Measurements from ENCODE around the gene WFIKKN1. TPM values are rescaled to one million over a fixed set of nuclear protein-coding genes. Genes with fewer than 3 reads are reported as not detected.

WFIKKN1 gene
- total and polyA plus RNA-seq, 2 of the 4 experiments (the other 2 are of a cell fraction) = 0.10 TPM; not detected in 1

DNA sequence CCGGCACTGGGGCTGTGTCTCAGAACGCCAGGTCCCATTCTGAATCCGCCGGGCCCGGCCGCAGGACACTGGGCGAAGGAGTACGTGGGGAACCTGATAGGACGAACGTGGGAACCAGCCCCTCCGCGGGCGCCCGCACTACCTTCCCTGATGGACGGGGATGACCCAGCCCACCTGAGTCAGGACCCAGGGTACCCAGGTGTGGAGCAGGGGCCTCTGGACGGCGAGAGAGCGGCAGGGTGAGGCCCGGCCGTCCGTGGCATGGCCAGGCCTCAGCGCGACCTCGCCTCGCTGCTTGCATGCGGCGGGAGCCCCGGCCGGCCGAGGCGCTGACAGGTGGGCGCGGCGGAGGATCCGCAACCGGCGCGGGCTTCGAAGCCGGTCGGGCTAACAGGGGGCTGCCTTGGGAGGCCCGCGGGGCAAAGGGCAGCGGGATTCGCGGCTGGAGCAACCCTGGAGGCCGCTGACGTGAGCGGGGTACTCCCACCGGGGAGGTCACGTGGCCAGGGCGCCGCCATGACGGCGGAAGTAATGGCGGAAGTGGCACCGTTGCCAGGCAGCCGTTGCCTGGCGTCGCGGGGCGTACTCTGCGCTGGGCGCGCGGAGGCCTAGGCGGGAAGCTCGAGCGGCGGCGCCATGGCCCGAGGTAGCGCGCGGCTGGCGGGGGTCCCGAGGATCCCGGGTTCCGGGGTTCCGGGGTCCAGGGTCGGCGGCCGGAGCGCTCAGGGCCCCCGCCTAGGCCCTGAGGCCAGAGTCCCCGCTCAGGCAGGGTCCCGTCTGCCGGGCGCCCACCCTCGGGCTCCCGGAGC is 18.2 kb downstream of the WFIKKN1 start, which contains the start of gene WDR90:
WDR90 (plus strand) TSS at position 585 of the 809 bp plus-strand sequence; CDS start at position 637, 52 bp downstream.
- in situ Hi-C loops (cut with MboI; ENCODE audit: low sequenced_read_pairs) = loop anchor here (10.0 kb wide), 1 partner anchor 254 kb away; the partner anchor contains the start of gene NME4
- WGBS, 2 experiments (ENCODE audit: extremely low coverage in 2 of 2, insufficient read length in 1 of 2) = 1% methylated on average over 57 of the region's 91 CpGs; no CpG with 5 or more reads in 1 of the 2 experiments
- POLR2A ChIA-PET (ENCODE audit: unreplicated experiment) = no interaction called here
- TF ChIP-seq MAZ (IDR thresholded peaks at IDR 0.05; ENCODE audit: borderline replicate concordance, low read depth, low read length) = peak; percentile 29; the same call in 1 of the 2 replicates
- TF ChIP-seq MAFK (IDR thresholded peaks at IDR 0.05; ENCODE audit: low read depth, low read length) = no peak
- TF ChIP-seq CTCF (conservative IDR thresholded peaks at IDR 0.05; ENCODE audit: low read depth, low read length) = no peak
- TF ChIP-seq, protein P1, sequence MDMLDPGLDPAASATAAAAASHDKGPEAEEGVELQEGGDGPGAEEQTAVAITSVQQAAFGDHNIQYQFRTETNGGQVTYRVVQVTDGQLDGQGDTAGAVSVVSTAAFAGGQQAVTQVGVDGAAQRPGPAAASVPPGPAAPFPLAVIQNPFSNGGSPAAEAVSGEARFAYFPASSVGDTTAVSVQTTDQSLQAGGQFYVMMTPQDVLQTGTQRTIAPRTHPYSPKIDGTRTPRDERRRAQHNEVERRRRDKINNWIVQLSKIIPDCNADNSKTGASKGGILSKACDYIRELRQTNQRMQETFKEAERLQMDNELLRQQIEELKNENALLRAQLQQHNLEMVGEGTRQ (IDR thresholded peaks at IDR 0.05; ENCODE audit: low read depth, low read length) = peak; percentile 97
- TF ChIP-seq RCOR1 (IDR thresholded peaks at IDR 0.05; ENCODE audit: insufficient replicate concordance, low read length) = no peak
- TF ChIP-seq, protein P2, sequence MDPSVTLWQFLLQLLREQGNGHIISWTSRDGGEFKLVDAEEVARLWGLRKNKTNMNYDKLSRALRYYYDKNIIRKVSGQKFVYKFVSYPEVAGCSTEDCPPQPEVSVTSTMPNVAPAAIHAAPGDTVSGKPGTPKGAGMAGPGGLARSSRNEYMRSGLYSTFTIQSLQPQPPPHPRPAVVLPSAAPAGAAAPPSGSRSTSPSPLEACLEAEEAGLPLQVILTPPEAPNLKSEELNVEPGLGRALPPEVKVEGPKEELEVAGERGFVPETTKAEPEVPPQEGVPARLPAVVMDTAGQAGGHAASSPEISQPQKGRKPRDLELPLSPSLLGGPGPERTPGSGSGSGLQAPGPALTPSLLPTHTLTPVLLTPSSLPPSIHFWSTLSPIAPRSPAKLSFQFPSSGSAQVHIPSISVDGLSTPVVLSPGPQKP (IDR thresholded peaks at IDR 0.05; ENCODE audit: borderline replicate concordance, low read depth, low read length) = 0 out of 2 replicates have a peak, but pooled peaks have one; percentile 15
- TF ChIP-seq NFE2L2 (IDR thresholded peaks at IDR 0.05; ENCODE audit: low read depth, low read length) = no peak
- TF ChIP-seq CHD1 (IDR thresholded peaks at IDR 0.05; ENCODE audit: low read depth, low read length) = no peak
- peak; percentile 52 for TF ChIP-seq POLR2A (IDR thresholded peaks at IDR 0.05; ENCODE audit: low read depth, low read length)
- 0 out of 2 replicates have a peak, but pooled peaks have one; percentile 3 for TF ChIP-seq CEBPB (IDR thresholded peaks at IDR 0.05; ENCODE audit: low read depth, low read length)
- no peak for TF ChIP-seq RAD21 (IDR thresholded peaks at IDR 0.05; ENCODE audit: low read length)
- TF ChIP-seq RFX5 (IDR thresholded peaks at IDR 0.05; ENCODE audit: low read depth, low read length) = no peak
- TF ChIP-seq MXI1 (IDR thresholded peaks at IDR 0.05; ENCODE audit: borderline replicate concordance, low read depth, low read length) = peak; percentile 97
- TF ChIP-seq BHLHE40 (IDR thresholded peaks at IDR 0.05; ENCODE audit: low read depth, low read length) = peak; percentile 41; the same call in 1 of the 2 replicates

More for the DNA sequence above, 18.2 kb downstream of the WFIKKN1 start, which contains the start of gene WDR90:
- Histone ChIP-seq H3K4ac (ENCODE audit: low read depth, low read length) (peak within 1 kb of the TSS; percentile 85), H4K91ac (ENCODE audit: insufficient read depth, low read depth, low read length) (peak within 1 kb of the TSS; percentile 68; the same call in 1 of the 2 replicates), H3K9me1 (ENCODE audit: insufficient read depth, low read length) (peaks cover 15% of the 10 kb centered on the region), H2BK15ac (ENCODE audit: low read depth, low read length) (no peak within 1 kb of the TSS), H3K18ac (ENCODE audit: low read depth, low read length) (no peak within 1 kb of the TSS), H2AK9ac (replicated peaks; ENCODE audit: low read depth, low read length, poor library complexity) (peak within 1 kb of the TSS; percentile 98), H3K9ac (ENCODE audit: low read depth, low read length) (peak within 1 kb of the TSS; percentile 79), H4K5ac (ENCODE audit: low read depth, low read length) (peak within 1 kb of the TSS; percentile 85), H2AFZ (replicated peaks; ENCODE audit: low read length, poor library complexity) (peak within 1 kb of the TSS; percentile 96), H3K36me3 (ENCODE audit: control insufficient read depth, insufficient read depth, low read length) (peaks cover 3% of the 10 kb centered on the region; the same call in 1 of the 2 replicates), H3K4me1 (ENCODE audit: control insufficient read depth, insufficient read depth, low read length) (peaks cover 14% of the 10 kb centered on the region), H3K27me3 (ENCODE audit: control insufficient read depth, insufficient read depth, low read length) (no peaks in the 10 kb centered on the region), H2BK5ac (ENCODE audit: low read depth, low read length, poor library complexity, severe bottlenecking) (peak within 1 kb of the TSS; percentile 90), H3K9me3 (ENCODE audit: control insufficient read depth, insufficient read depth, low read length) (no peaks in the 10 kb centered on the region), H2BK20ac (ENCODE audit: low read depth, low read length) (no peak within 1 kb of the TSS), H4K20me1 (ENCODE audit: insufficient read depth, low read length) (no peaks in the 10 kb centered on the region), H2AK5ac (ENCODE audit: low read depth, low read length) (peak within 1 kb of the TSS; percentile 50), H3K4me3 (ENCODE audit: insufficient read depth, low read depth, low read length) (peak within 1 kb of the TSS; percentile 59), H3K14ac (replicated peaks; ENCODE audit: low read depth, low read length) (peak within 1 kb of the TSS; percentile 66), H4K8ac (ENCODE audit: low read depth in 2 of 2, low read length in 2 of 2) (peak within 1 kb of the TSS; percentile 70 to 80), H3K23ac (ENCODE audit: low read depth, low read length) (peak within 1 kb of the TSS; percentile 76), H3K56ac (ENCODE audit: extremely low read depth, insufficient read depth, low read length) (peak within 1 kb of the TSS; percentile 53), H2BK120ac (ENCODE audit: low read depth, low read length) (no peak within 1 kb of the TSS), H3K27ac (ENCODE audit: insufficient read depth, low read length) (peak within 1 kb of the TSS; percentile 85), H3K4me2 (ENCODE audit: low read depth, low read length) (peak within 1 kb of the TSS; percentile 99), H3K79me1 (ENCODE audit: low read depth in 1 of 2, low read length in 2 of 2) (peaks cover 10 to 46% of the 10 kb centered on the region in 2 experiments; a peak in 3 of 4 replicates)
- CTCF ChIA-PET = no interaction called here
- intact Hi-C loops (cut with micrococcal nuclease) = no loop called here
- dilution Hi-C loops (cut with HindIII; ENCODE audit: low sequenced_read_pairs, unreplicated experiment) = no loop called here
- ATAC-seq (ENCODE audit: low read depth) = peak; percentile 88
- DNase-seq = peak; percentile 86
- no TSS peak for BruUV-seq (replicated peaks)
